ENCODE results near the gene ACIN1. TPM values are rescaled to one million over a fixed set of nuclear protein-coding genes. Genes with fewer than 3 reads are reported as not detected.

ACIN1 gene
- total RNA-seq, 2 experiments from 2014 or later: 132 to 139 TPM

DNA sequence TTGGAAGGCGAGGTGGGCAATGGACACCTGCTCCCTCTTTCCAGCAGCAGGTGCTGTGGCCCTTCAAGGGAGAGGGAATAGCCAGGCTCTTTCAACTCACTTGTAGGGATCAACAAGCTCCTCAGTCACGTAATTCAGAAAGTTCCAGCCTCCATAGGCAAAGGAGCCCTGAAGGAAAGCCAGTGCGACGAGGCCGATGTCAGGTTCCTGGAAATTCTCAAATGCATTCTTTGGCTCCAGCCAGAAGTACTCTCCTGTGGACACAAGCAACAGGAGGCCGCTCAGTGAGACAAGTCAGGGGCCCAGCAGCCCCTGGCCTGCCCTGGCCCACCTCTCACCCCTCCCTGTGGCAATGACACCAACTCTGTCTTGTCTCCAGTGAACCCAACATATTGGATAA, 45.4 kb upstream of the ACIN1 start:
- ChIA-PET POLR2A (no interaction called here), CTCF (no interaction called here)
- ATAC-seq (no peak), DNase-seq (no peak)
- Mint-ChIP-seq H3K27ac (no peak overlapping the region), H3K4me3 (no peak overlapping the region), H3K36me3 (ENCODE audit: low read depth) (no peaks in the 10 kb centered on the region), H3K4me1 (ENCODE audit: low read depth) (no peaks in the 10 kb centered on the region), H3K27me3 (no peaks in the 10 kb centered on the region), H3K9me3 (no peaks in the 10 kb centered on the region)
- no peak for TF ChIP-seq CTCF (IDR thresholded peaks at IDR 0.05)
- intact Hi-C loops (cut with micrococcal nuclease): no loop called here

- no peak for DNase-seq
- H3K4me1 Mint-ChIP-seq (ENCODE audit: low read depth): no peaks in the 10 kb centered on the region
- intact Hi-C loops (cut with micrococcal nuclease): no loop called here
- POLR2A ChIA-PET: no interaction called here
- no peaks in the 10 kb centered on the region for H3K27me3 Mint-ChIP-seq
- H3K9me3 Mint-ChIP-seq: no peaks in the 10 kb centered on the region
- H3K27ac Mint-ChIP-seq: no peak overlapping the region
- no peak overlapping the region for H3K4me3 Mint-ChIP-seq
- no peak for ATAC-seq
- CTCF ChIA-PET: no interaction called here
- H3K36me3 Mint-ChIP-seq (ENCODE audit: low read depth): no peaks in the 10 kb centered on the region
- TF ChIP-seq CTCF (IDR thresholded peaks at IDR 0.05): no peak
Observed at GRCh38 chr14:23139874-23140273, 44.9 kb upstream of the ACIN1 start.

DNA sequence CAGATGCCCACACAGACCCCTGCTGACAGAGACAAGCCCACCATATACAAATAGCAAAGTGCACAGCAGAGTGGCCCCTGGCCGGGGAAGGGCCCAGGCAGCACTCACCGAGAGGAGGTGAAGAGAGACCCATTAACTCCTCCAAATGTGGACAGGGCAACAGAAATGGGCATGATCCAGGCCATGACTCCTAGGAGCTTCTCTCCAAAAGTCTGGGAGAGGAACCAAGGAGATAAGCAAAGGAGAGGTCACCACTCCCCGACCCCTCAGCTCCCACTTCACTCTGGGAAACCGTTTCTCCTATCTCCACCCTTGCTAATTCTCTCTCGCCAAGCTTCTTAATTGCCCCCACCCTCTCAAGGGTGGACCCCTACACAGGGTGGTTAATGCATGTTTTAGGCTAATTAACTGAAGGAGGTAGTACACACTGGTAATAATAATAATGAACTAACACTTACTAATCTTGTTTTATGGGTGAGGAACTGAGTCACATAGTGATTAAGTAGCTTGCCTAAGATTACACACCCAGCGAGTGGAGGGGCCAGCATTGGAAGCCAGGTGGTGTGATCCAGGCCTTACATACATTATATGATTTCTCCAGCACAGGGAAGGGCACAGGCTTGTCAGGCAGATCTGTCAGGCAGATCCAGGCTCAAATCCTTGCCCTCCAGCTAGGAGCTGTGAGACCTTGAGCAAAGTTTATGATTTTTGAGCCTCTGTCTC, 43.0 kb upstream of the ACIN1 start:
- Mint-ChIP-seq H3K27me3 (no peaks in the 10 kb centered on the region), H3K36me3 (ENCODE audit: low read depth) (no peaks in the 10 kb centered on the region)

DNA sequence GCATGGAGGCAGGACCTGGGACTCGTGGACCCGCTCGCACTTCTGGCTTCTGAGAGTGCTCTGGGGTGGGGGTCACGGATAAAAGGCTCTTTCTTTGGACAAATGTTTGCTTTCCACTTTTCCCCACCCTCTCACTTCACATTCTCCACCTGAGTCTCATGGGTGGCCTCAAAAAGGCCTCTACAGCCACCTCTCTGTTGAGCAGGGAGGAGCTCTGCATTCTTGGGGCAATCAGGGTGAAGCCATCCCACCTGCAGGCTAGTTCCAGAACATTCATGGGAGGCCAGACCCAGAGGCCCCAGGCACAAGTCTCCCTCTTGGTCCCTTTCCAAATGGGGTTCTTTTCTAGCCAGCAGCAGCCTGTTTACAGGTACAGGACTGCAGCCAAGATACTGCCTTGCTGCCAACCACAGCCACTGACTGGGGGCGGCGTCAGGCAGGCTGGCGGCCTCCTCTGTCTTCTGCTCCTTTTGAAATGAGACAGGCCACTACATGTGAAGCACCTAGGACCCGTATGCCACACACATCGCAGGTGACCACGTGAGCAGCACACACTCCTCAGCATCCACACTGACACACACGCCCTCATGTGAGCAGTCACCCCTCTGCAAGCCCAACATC, 42.4 kb upstream of the ACIN1 start:
- DNase-seq (no peak), ATAC-seq (no peak)
- Mint-ChIP-seq H3K27me3 (no peaks in the 10 kb centered on the region), H3K4me1 (ENCODE audit: low read depth) (no peaks in the 10 kb centered on the region), H3K9me3 (no peaks in the 10 kb centered on the region), H3K36me3 (ENCODE audit: low read depth) (no peaks in the 10 kb centered on the region), H3K4me3 (no peak overlapping the region), H3K27ac (no peak overlapping the region)
- ChIA-PET POLR2A (interaction anchor here (0.8 kb wide), 2 partner anchors 8 to 23 kb away, joined by 3 read pairs; no protein-coding TSS in a partner anchor), CTCF (interaction anchor here (1.5 kb wide), 1 partner anchor 16 kb away, joined by 6 read pairs; no protein-coding TSS in a partner anchor)
- no peak for TF ChIP-seq CTCF (IDR thresholded peaks at IDR 0.05)
- intact Hi-C loops (cut with micrococcal nuclease): no loop called here

More for the DNA sequence above, 43.0 kb upstream of the ACIN1 start:
- ChIA-PET CTCF (interaction anchor here (1.3 kb wide), 2 partner anchors 17 to 242 kb away, joined by 4 to 5 read pairs; no protein-coding TSS in a partner anchor), POLR2A (interaction anchor here (0.8 kb wide), 2 partner anchors 8 to 24 kb away, joined by 3 read pairs; no protein-coding TSS in a partner anchor)
- Mint-ChIP-seq H3K4me3 (no peak overlapping the region), H3K27ac (no peak overlapping the region), H3K9me3 (no peaks in the 10 kb centered on the region), H3K4me1 (ENCODE audit: low read depth) (no peaks in the 10 kb centered on the region)
- no peak for TF ChIP-seq CTCF (IDR thresholded peaks at IDR 0.05)
- no peak for DNase-seq
- ATAC-seq: no peak
- intact Hi-C loops (cut with micrococcal nuclease): no loop called here

- no peak overlapping the region for H3K27ac Mint-ChIP-seq
- no peak for TF ChIP-seq CTCF (IDR thresholded peaks at IDR 0.05)
- ATAC-seq (no peak), DNase-seq (no peak)
- intact Hi-C loops (cut with micrococcal nuclease): no loop called here
- H3K36me3 Mint-ChIP-seq (ENCODE audit: low read depth): no peaks in the 10 kb centered on the region
- ChIA-PET POLR2A (no interaction called here), CTCF (interaction anchor here (1.3 to 1.5 kb wide), 2 partner anchors 15 to 60 kb away, joined by 4 to 6 read pairs; no protein-coding TSS in a partner anchor)
- no peak overlapping the region for H3K4me3 Mint-ChIP-seq
- H3K27me3 Mint-ChIP-seq: no peaks in the 10 kb centered on the region
- no peaks in the 10 kb centered on the region for H3K4me1 Mint-ChIP-seq (ENCODE audit: low read depth)
- no peaks in the 10 kb centered on the region for H3K9me3 Mint-ChIP-seq
Observed at GRCh38 chr14:23136566-23137133, 41.7 kb upstream of the ACIN1 start.

Data from activated CD8-positive, alpha-beta T cell treated with anti-CD3 and anti-CD28 coated beads for 36 hours (primary cell).